Measurements from ENCODE around the gene TNP1. TPM values are rescaled to one million over a fixed set of nuclear protein-coding genes. Genes with fewer than 3 reads are reported as not detected.

The TNP1 gene
- total and polyA plus RNA-seq, 3 donors from 2014 or later: 2,101 to 8,033 (median 6,608) TPM

GRCh38 chr2:216879727-216880508 lies 20.1 kb upstream of the TNP1 start:
- no peaks in the 10 kb centered on the region for H3K9me3 ChIP-seq
- no peaks in the 10 kb centered on the region for H3K36me3 ChIP-seq (ENCODE audit: low read depth, missing control alignments)
- H3K4me1 ChIP-seq: peaks cover 3% of the 10 kb centered on the region
- no peaks in the 10 kb centered on the region for H3K27me3 ChIP-seq
- intact Hi-C loops (cut with DNase I; ENCODE audit: low total_unique reads): no loop called here
- no peak for DNase-seq
- TF ChIP-seq POLR2A (IDR thresholded peaks at IDR 0.05): no peak
- TF ChIP-seq CTCF (IDR thresholded peaks at IDR 0.05): no peak
- 86 to 90% methylated on average over 6 of the region's 6 CpGs for WGBS, 2 donors
- H3K4me3 ChIP-seq: no peak overlapping the region
- no peak overlapping the region for H3K27ac ChIP-seq

- no peak overlapping the region for H3K4me3 ChIP-seq
- no peak for DNase-seq
- intact Hi-C loops (cut with DNase I; ENCODE audit: low total_unique reads): no loop called here
Measured at GRCh38 chr2:216878072-216878471, 18.2 kb upstream of the TNP1 start.

GRCh38 chr2:216877085-216877484 lies 17.2 kb upstream of the TNP1 start:
- Histone ChIP-seq H3K9me3 (no peaks in the 10 kb centered on the region), H3K27ac (no peak overlapping the region), H3K36me3 (ENCODE audit: low read depth, missing control alignments) (no peaks in the 10 kb centered on the region), H3K27me3 (no peaks in the 10 kb centered on the region), H3K4me1 (peaks cover 3% of the 10 kb centered on the region), H3K4me3 (no peak overlapping the region)
- WGBS, 2 donors: 96% methylated on average over 3 of the region's 3 CpGs
- no peak for TF ChIP-seq CTCF (IDR thresholded peaks at IDR 0.05)
- no peak for TF ChIP-seq POLR2A (IDR thresholded peaks at IDR 0.05)
- intact Hi-C loops (cut with DNase I; ENCODE audit: low total_unique reads): no loop called here
- no peak for DNase-seq

More at GRCh38 chr2:216878072-216878471, 18.2 kb upstream of the TNP1 start:
- Histone ChIP-seq H3K4me1 (peaks cover 3% of the 10 kb centered on the region), H3K27ac (no peak overlapping the region), H3K36me3 (ENCODE audit: low read depth, missing control alignments) (no peaks in the 10 kb centered on the region), H3K9me3 (no peaks in the 10 kb centered on the region), H3K27me3 (no peaks in the 10 kb centered on the region)
- 89 to 91% methylated on average over 5 of the region's 5 CpGs for WGBS, 2 donors
- no peak for TF ChIP-seq CTCF (IDR thresholded peaks at IDR 0.05)
- no peak for TF ChIP-seq POLR2A (IDR thresholded peaks at IDR 0.05)

GRCh38 chr2:216875862-216876261 lies 16.0 kb upstream of the TNP1 start:
- Histone ChIP-seq H3K36me3 (ENCODE audit: low read depth, missing control alignments) (no peaks in the 10 kb centered on the region), H3K27me3 (no peaks in the 10 kb centered on the region), H3K4me1 (no peaks in the 10 kb centered on the region), H3K4me3 (no peak overlapping the region), H3K27ac (no peak overlapping the region), H3K9me3 (no peaks in the 10 kb centered on the region)
- 84 to 96% methylated on average over 2 of the region's 2 CpGs for WGBS, 2 donors
- DNase-seq: no peak
- intact Hi-C loops (cut with DNase I; ENCODE audit: low total_unique reads): no loop called here
- TF ChIP-seq CTCF (IDR thresholded peaks at IDR 0.05) (no peak), POLR2A (IDR thresholded peaks at IDR 0.05) (no peak)

GRCh38 chr2:216873573-216873972 lies 13.7 kb upstream of the TNP1 start:
- Histone ChIP-seq H3K9me3 (no peaks in the 10 kb centered on the region), H3K27me3 (no peaks in the 10 kb centered on the region), H3K4me1 (no peaks in the 10 kb centered on the region), H3K27ac (no peak overlapping the region), H3K4me3 (no peak overlapping the region), H3K36me3 (ENCODE audit: low read depth, missing control alignments) (no peaks in the 10 kb centered on the region)
- intact Hi-C loops (cut with DNase I; ENCODE audit: low total_unique reads): no loop called here
- DNase-seq: no peak
- WGBS, 2 donors: 75 to 82% methylated on average over 1 of the region's 1 CpG
- TF ChIP-seq CTCF (IDR thresholded peaks at IDR 0.05) (no peak), POLR2A (IDR thresholded peaks at IDR 0.05) (no peak)

Data from testis (tissue), 3 donors.